Activated naive CD4-positive, alpha-beta T cell (primary cell): ENCODE measurements around the gene FOSL2.

Source experiments
- DNase-seq, 4 experiments: peaks; one replicate each; lab custom pipeline; 2025; lab: John Stamatoyannopoulos, UW

FOSL2 gene

DNA sequence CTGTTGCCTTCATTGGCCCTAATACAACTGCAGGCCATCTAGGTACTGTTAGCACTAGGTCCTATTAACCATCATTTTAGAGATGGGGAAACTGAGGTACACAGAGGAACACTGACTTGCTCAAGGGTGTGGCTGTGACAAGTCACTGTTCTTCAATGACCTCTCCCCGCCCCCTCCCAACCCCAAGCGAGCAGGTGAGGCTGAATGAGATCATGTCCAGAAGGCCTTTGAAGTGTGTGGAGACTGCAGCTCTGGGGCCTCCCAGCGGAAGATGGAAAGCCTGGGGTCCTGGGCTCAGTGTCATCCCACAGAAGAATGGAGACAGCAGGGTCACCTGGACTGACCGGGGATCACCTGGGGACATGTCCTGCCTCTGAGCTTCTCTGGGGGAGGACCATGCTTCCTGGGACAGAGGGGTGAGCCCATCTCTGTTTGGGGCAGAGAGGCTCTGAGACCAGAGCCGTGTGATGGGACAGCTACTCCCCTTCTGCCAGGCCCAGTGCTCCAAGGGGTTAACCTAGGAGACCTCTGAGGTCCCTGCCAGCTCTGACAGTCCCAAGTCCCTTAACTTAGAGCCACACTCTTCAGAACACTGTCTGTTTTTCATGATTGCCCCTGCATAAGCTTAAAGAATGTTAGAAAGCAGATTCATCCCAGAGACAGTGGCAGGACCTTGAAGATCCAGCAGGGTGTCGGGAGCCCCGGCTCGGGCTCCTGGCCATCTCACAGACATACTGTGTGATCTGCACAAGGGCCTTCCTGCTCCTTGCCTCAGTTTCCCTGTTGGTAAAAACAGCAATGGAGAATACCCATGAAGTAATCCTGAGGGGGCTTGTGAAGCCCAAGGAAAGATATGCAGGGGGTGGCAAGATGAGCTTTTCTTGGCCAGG, 16.7 kb upstream of the FOSL2 start:
- no peak for DNase-seq

DNA sequence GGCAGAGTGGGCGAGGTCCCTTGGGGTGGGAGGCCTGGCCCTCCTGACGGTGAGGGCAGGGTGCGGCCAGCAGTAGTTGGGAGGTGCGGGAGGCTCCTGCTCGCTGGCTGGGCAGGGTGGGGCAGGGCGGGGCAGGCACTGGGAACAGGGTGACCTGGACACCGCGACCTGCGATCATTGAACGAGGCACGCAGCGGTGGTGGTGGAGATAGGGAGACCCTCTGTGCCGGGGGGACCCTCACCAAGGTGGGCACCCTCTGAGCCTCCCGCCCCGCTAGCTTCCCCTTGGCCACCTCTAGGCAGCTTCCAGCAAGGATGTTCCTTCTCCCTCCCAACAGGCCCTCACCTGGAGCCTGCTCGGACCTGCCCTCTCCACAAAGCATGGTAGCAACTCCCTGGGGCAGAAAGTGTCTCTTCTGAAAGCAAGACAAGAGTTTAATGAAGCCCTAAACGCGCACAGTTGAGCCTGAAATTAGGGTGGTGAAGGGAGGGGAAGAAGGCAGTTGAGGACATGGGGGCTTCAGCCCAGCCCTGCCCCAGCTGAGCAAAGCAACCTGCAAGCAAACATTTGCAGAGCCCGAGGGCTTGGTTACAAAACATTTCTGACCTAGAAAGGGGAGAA, 15.4 kb upstream of the FOSL2 start:
- DNase-seq, result no peak

DNA sequence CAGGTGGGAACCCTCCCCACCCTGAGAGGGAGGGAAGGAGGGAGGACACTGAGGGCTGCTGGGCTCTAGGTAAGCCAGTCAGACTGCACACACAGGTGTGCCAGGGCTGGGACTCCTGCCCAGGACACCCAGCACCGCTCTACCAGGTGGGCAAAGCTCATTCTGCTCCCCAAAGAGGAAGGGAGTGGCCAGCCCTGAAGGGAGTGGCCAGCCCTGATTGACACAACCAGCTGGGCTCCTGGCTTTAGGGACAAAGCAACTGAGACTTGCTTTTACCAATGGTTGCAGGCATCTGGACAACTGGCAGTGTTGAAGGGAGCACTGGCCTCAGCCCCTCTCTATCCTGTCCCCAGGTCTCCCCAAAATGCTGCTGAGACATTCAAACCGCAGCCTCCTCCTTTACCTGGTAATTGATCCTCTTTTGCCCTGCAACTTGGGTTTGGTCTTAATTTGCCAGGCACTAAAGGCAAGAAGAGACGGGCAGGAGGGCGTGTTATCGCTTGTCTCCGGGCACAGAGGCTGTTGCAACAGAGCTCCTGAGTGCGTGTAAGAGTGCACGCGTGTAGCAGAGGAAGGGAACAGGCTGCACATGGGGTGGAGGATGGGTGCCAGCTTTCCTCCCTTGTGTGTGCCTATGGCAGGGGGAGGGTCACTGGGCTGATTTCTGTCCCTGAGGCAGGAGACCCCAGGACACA, 14.5 kb upstream of the FOSL2 start:
- DNase-seq, result no peak

DNA sequence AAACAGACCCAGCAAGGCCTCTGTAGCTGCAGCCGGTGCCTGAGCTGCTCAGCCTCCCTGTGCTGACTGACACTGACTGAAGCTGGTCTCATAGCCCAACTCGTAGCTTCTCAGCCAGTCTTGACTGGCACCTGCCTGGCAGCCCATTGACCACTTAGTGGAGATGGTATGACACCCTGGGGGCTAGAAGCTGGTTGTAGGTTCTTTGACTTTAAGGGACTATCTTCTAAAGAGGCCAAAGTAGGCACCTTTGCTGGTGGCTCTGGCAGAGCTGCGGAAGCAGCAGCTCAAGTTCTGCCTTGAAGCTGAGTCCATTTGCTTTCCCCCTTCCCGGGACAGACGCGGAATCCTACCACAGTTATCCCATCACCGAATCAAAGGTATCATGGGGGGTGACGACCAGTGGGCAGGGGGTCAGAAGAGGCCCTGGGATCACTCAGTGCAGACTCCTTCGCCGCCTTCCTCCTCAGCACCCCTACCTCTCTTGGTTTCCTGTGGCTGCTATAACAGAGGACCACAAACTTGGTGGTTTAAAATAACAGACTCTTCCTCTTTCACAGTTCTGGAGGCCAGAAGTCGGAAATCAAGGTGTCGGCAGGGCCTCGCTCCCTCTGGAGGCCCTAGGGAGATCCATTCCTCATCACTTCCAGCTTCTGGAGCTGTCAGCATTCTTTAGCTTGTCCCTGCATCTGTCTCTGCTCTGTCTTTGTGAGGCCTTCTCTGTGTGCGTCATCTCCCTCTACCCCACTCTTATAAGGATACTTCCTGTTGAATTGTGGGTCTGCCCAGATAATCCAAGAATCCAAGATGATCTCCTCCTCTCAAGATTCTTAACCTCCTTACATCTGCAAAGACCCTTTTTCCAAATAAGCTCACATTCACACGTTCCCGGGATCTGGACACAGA, 13.7 kb upstream of the FOSL2 start:
- DNase-seq, result no peak

GRCh38 chr2:28380219-28380618, 12.4 kb upstream of the FOSL2 start:
- DNase-seq, result no peak

DNA sequence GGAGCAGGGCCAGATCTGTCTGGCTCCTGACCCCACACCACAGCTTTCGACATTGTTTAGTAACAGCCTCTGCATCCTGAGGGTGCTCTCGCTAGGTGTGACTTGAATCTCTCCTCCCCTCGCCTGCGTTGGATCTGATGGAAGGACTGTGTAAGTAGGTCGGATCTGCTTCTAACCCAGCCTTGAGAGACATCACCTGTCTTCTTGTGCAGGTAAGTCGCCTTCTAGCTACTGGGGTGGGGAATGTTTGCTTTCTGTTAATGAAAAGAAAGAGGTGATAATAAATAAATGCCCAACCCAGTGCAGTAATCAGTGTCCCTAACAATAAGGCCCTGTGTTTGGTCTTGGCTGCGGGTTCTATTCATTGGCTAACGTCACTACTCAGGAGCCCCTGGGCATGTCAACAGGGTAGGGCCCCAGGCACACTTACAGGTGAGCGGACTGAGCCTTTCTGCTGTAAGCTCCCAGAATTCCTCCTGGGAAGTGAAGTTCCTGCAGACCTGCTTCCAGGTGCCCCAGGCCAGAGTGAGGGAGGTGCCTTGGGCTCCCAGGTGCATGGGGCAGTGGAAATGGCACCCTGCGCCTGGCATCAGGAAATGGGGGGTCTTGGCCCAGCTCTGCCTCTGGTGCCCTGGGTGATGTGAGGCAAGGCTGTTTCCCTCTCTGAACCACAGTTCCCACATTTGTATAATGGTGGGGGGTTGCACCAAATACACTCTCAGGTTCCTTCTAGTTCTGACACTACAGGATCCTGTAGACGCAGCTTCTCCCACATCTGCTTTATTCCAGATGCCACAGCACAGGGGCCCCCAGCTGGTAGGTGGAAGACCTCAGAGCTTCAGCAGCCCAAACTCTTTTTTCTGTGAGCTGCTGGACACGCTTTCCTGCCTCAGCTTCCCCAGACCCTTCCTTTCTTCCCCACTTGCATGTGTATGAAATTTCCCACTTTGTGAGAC, 11.2 kb upstream of the FOSL2 start:
- no peak for DNase-seq

- DNase-seq, result no peak
Measured at GRCh38 chr2:28382755-28383154, 9.9 kb upstream of the FOSL2 start.

GRCh38 chr2:28387082-28387960, 5.3 kb upstream of the FOSL2 start:
- DNase-seq, result no peak

- DNase-seq, result no peak
Measured at GRCh38 chr2:28389399-28390240, 3.0 kb upstream of the FOSL2 start.

DNA sequence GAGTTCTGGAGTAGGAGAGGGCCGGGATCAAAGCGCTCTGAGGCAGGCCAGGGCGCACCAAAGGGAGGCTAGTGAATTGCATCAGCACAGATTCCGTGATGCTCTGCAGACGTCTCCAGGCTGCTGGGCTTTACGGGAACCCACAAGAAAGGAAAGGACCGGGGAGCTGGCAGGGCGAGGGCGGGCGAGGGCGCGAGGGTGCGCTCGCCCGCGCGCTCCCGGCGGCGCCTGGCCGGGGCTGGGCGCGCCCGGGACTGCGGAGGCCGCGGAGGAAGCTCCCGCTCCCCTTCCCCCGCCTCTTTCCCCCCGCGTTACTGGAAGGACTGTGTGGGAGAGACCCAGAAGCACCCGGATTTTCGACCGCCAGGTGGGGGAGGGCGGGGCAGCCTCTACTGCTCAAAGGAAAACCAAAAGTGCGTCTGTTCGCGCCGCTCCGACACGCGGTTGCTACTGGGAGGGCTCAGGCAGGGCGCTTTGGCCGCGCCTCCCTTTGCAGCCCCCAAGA, 2.4 kb upstream of the FOSL2 start:
- peak; percentile 44 to 67 (median 57) for DNase-seq

GRCh38 chr2:28390746-28391563, 1.7 kb upstream of the FOSL2 start:
- no peak for DNase-seq

- peak in 1 of 4 experiments; percentile 31 for DNase-seq
Measured at GRCh38 chr2:28391564-28392296, 928 bp upstream of the FOSL2 start.

DNA sequence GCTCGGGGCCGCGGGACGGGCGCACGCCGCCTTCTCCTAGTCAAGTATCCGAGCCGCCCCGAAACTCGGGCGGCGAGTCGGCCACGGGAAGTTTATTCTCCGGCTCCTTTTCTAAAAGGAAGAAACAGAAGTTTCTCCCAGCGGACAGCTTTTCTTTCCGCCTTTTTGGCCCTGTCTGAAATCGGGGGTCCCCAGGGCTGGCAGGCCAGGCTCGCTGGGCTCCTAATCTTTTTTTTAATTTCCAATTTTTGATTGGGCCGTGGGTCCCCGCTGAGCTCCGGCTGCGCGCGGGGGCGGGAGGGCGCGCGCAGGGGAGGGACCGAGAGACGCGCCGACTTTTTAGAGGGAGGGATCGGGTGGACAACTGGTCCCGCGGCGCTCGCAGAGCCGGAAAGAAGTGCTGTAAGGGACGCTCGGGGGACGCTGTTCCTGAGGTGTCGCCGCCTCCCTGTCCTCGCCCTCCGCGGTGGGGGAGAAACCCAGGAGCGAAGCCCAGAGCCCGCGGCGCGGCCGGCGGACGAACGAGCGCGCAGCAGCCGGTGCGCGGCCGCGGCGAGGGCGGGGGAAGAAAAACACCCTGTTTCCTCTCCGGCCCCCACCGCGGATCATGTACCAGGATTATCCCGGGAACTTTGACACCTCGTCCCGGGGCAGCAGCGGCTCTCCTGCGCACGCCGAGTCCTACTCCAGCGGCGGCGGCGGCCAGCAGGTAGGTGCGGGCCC, 617 bp downstream of the FOSL2 start:
- peak in 2 of 4 experiments; percentile 17 to 27 for DNase-seq

GRCh38 chr2:28394331-28394877, 1.7 kb downstream of the FOSL2 start:
- DNase-seq, result no peak

DNA sequence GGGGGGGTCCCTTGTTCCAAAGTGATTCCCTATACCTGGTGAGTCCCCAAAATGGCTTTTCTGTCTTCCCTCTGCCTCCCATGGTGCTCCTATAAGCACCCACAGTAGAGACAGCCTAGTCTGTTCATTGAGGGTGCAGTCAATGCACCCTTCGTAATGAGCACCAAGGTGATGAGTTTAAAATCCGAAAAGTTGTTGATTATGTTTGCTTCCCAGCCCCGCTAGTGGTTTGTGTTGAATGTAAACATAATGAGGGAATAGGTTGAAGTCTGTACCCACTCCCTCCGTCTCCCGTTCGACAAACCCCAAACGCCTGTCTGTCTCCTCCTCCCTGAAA, 2.3 kb downstream of the FOSL2 start:
- no peak for DNase-seq
